Esophagus muscularis mucosa (tissue), 4 donors: Measurements from ENCODE around the gene OR6X1. TPM values are rescaled to one million over a fixed set of nuclear protein-coding genes. Genes with fewer than 3 reads are reported as not detected.
"Not testable (repeated sequence)": the region's sequence is repeated elsewhere in the genome, so short reads cannot be mapped to it uniquely, and the experiment has no call there.

Source experiments
- DNase-seq: peaks from one replicate; pipeline ENCODE4 v3.0.0-alpha.2; 2017; ENCODE audit errors: extremely low spot score
- H3K27ac ChIP-seq, 4 donors: fragments of 200-600 bp; sonication (generic); replicated peaks in 1 of 4; 1 replicate in 3 of 4; 2 replicates in 1 of 4; pipeline ENCODE4 v1.5.1; 2016 to 2019; ENCODE audit warnings: mild to moderate bottlenecking in 1 of 4
- H3K27me3 ChIP-seq, 4 donors: fragments of 200-600 bp; sonication (generic); one replicate each; pipeline versions ENCODE4 v1.5.1 to v1.6.0; 2016 to 2019
- H3K36me3 ChIP-seq, 4 donors: fragments of 200-600 bp; sonication (generic); one replicate each; pipeline ENCODE4 v1.5.1; 2016 to 2019
- H3K4me1 ChIP-seq, 4 donors: fragments of 200-600 bp; sonication (generic); one replicate each; pipeline ENCODE4 v1.5.1; 2016 to 2019
- H3K4me3 ChIP-seq, 4 donors: fragments of 200-600 bp; sonication (generic); 1 replicate in 2 of 4; 2 replicates in 2 of 4; pipeline ENCODE4 v1.5.1; 2016 to 2019; ENCODE audit warnings: mild to moderate bottlenecking in 4 of 4, moderate library complexity in 1 of 4
- H3K9me3 ChIP-seq, 4 donors: fragments of 200-600 bp; sonication (generic); 1 replicate in 3 of 4; 2 replicates in 1 of 4; pipeline ENCODE4 v1.5.1; 2016 to 2019
- CTCF ChIP-seq, 3 experiments: fragments of 200-600 bp in 2 of 3; fragments of 450-650 bp in 1 of 3; sonication (generic) in 2 of 3; IDR thresholded peaks; one replicate each; pipeline ENCODE4 v1.5.1; 2017 to 2019; ENCODE audit warnings: antibody characterized with exemption in 3 of 3, mild to moderate bottlenecking in 2 of 3, moderate library complexity in 1 of 3
- EP300 ChIP-seq: sonication (generic); formaldehyde crosslinking; IDR thresholded peaks from one replicate; pipeline ENCODE4 v1.6.1; 2017; ENCODE audit warnings: antibody characterized with exemption
- POLR2A ChIP-seq: fragments of 450-650 bp; IDR thresholded peaks from one replicate; pipeline ENCODE4 v1.6.1; 2017; ENCODE audit warnings: antibody characterized with exemption, moderate library complexity, mild to moderate bottlenecking, low read depth
- POLR2AphosphoS5 ChIP-seq, 2 donors: sonication (generic); formaldehyde crosslinking; IDR thresholded peaks; one replicate each; pipeline ENCODE4 v1.6.1; 2017; ENCODE audit warnings: antibody characterized with exemption in 2 of 2
- WGBS: methylation state at CpG from one replicate; pipeline ENCODE4 v1.1.5; 2018; 5-methylcytosine and 5-hydroxymethylcytosine counted together
- intact Hi-C: fragments of 100-400 bp; cut with DNase I; formaldehyde crosslinking; loops from one replicate; pipeline ENCODE4 v1.15.1; 2023
- total RNA-seq, 4 donors: library from RNA; depleted of rRNA; stranded (reverse); fragments of >200 nt; gene quantifications; one replicate each; pipeline versions ENCODE4 v1.1.0 to v1.2.1, GENCODE V29; 2016

The OR6X1 gene
- total RNA-seq, 4 donors from 2014 or later = not detected

DNA sequence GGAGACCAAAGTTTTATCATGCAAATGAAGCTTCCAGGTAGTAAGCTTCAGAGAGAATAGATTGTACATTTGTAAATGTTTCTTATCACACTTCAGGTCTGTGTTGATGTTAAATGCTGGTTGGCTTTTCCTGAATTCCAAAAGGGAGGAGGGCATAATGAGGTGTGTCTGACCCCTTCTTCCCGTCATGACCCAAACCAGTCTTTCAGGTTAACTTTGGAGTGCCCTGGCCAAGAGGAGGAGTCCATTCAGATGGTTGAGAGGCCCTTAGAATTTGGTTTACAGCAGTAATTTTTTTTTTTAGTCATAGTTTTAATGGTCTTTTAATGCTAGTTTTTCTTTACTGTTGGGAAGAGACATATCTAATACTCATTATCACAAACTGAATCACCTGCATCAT, 2.5 kb downstream of the OR6X1 start:
- TF ChIP-seq POLR2AphosphoS5 (IDR thresholded peaks at IDR 0.05) (no peak), POLR2A (no peak), EP300 (no peak), CTCF (IDR thresholded peaks at IDR 0.05) (no peak)
- Histone ChIP-seq H3K4me3 (no peak overlapping the region), H3K4me1 (no peaks in the 10 kb centered on the region), H3K27me3 (peaks cover 0 to 5% (median 0%) of the 10 kb centered on the region in 4 donors), H3K9me3 (no peaks in the 10 kb centered on the region), H3K36me3 (no peaks in the 10 kb centered on the region), H3K27ac (no peak overlapping the region)
- intact Hi-C loops = no loop called here
- 38% methylated on average over 1 of the region's 1 CpG for WGBS
- no peak for DNase-seq

DNA sequence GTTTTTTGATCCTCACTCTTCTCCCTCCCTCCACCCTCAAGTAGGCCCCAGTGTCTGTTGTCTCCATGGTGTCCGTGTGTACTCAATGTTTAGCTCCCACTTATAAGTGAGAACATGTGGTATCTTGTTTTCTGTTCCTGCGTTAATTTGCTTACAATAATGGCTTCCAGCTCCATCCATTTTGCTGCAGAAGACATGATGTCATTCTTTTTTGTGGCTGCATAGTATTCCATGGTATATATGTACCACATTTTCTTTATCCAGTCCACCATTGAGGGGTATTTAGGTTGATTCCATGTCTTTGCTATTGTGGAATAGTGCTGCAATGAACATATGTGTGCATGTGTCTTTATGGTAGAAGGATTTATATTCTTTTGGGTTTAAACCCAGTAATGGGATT, 6.0 kb downstream of the OR6X1 start:
- H3K4me1 ChIP-seq, DNase-seq, intact Hi-C loops, H3K4me3 ChIP-seq, H3K36me3 ChIP-seq, H3K27me3 ChIP-seq, H3K27ac ChIP-seq, H3K9me3 ChIP-seq: not testable (repeated sequence)
- 94% methylated on average over 2 of the region's 2 CpGs for WGBS

- intact Hi-C loops = no loop called here
- no peaks in the 10 kb centered on the region for H3K36me3 ChIP-seq
These were observed 8.4 kb downstream of the OR6X1 start for GRCh38 chr11:123745764-123746451.

GRCh38 chr11:123742724-123743120, 11.6 kb downstream of the OR6X1 start:
- intact Hi-C loops = no loop called here
- H3K4me1 ChIP-seq = peaks cover 17 to 30% (median 21%) of the 10 kb centered on the region in 4 donors
- H3K27ac ChIP-seq = no peak overlapping the region
- TF ChIP-seq POLR2A (no peak), EP300 (no peak), CTCF (IDR thresholded peaks at IDR 0.05) (no peak), POLR2AphosphoS5 (IDR thresholded peaks at IDR 0.05) (no peak)
- no peaks in the 10 kb centered on the region for H3K27me3 ChIP-seq
- H3K9me3 ChIP-seq = no peaks in the 10 kb centered on the region
- H3K4me3 ChIP-seq = peak overlapping the region; percentile 76 to 97 (median 80)
- H3K36me3 ChIP-seq = peaks cover 0 to 11% (median 0%) of the 10 kb centered on the region in 4 donors
- WGBS = 62% methylated on average over 3 of the region's 3 CpGs
- no peak for DNase-seq

More at GRCh38 chr11:123745764-123746451, 8.4 kb downstream of the OR6X1 start:
- peaks cover 7 to 11% (median 9%) of the 10 kb centered on the region in 4 donors for H3K4me1 ChIP-seq
- no peak overlapping the region for H3K4me3 ChIP-seq
- no peaks in the 10 kb centered on the region for H3K27me3 ChIP-seq
- WGBS = 73% methylated on average over 2 of the region's 2 CpGs
- no peaks in the 10 kb centered on the region for H3K9me3 ChIP-seq
- no peak for TF ChIP-seq EP300
- TF ChIP-seq CTCF (IDR thresholded peaks at IDR 0.05) = no peak
- no peak for TF ChIP-seq POLR2A
- TF ChIP-seq POLR2AphosphoS5 (IDR thresholded peaks at IDR 0.05) = no peak
- no peak for DNase-seq
- no peak overlapping the region for H3K27ac ChIP-seq

GRCh38 chr11:123742031-123742723, 12.1 kb downstream of the OR6X1 start:
- Histone ChIP-seq H3K4me1 (peaks cover 17 to 30% (median 21%) of the 10 kb centered on the region in 4 donors), H3K4me3 (peak overlapping the region; percentile 76 to 97 (median 80)), H3K27ac (peak overlapping the region; percentile 80 to 84 (median 82)), H3K36me3 (peaks cover 0 to 12% (median 0%) of the 10 kb centered on the region in 4 donors), H3K9me3 (no peaks in the 10 kb centered on the region), H3K27me3 (no peaks in the 10 kb centered on the region)
- DNase-seq = no peak
- WGBS = 25% methylated on average over 12 of the region's 12 CpGs
- TF ChIP-seq CTCF (IDR thresholded peaks at IDR 0.05) (no peak), EP300 (no peak), POLR2AphosphoS5 (IDR thresholded peaks at IDR 0.05) (no peak), POLR2A (no peak)
- intact Hi-C loops = no loop called here
